Measurements from ENCODE around the gene ZBTB43. TPM values are rescaled to one million over a fixed set of nuclear protein-coding genes. Genes with fewer than 3 reads are reported as not detected.

ZBTB43 gene
- total RNA-seq: 30.2 TPM
- long read RNA-seq, full-length matches to known transcripts: 26 of 28 reads
- long read RNA-seq, partial matches to known transcripts: 1 of 28 reads
- long read RNA-seq, other reads (novel, unspliced or antisense): 1 of 28 reads

- Histone ChIP-seq H3K27me3 (ENCODE audit: low read depth) (no peaks in the 10 kb centered on the region), H3K27ac (peak within 1 kb of the TSS; percentile 92), H3K4me1 (peaks cover 40% of the 10 kb centered on the region), H3K36me3 (peaks cover 12% of the 10 kb centered on the region), H3K9me3 (no peaks in the 10 kb centered on the region), H3K4me3 (peak within 1 kb of the TSS; percentile 95)
- TF ChIP-seq CTCF (IDR thresholded peaks at IDR 0.05): no peak
- intact Hi-C loops (cut with DNase I): no loop called here
- DNase-seq: peak; percentile 98
- peak; percentile 97 to 98 for ATAC-seq
These were observed at the start of gene ZBTB43 for GRCh38 chr9:126804696-126805553. Gene ZBTB43, plus strand, starts transcription at chr9:126805040. Its CDS starts 27,470 bp downstream, at chr9:126832510.

GRCh38 chr9:126755317-126755875 is 49.4 kb upstream of the ZBTB43 start:
- no peak for DNase-seq
- TF ChIP-seq CTCF (IDR thresholded peaks at IDR 0.05): no peak
- H3K9me3 ChIP-seq: no peaks in the 10 kb centered on the region
- intact Hi-C loops (cut with DNase I): no loop called here
- ATAC-seq: no peak
- no peak overlapping the region for H3K27ac ChIP-seq
- H3K4me1 ChIP-seq: no peaks in the 10 kb centered on the region
- H3K4me3 ChIP-seq: no peak overlapping the region
- no peaks in the 10 kb centered on the region for H3K36me3 ChIP-seq
- peaks cover 9% of the 10 kb centered on the region for H3K27me3 ChIP-seq (ENCODE audit: low read depth)

GRCh38 chr9:126756238-126756637 is 48.6 kb upstream of the ZBTB43 start:
- ATAC-seq (no peak), DNase-seq (no peak)
- intact Hi-C loops (cut with DNase I): no loop called here
- Histone ChIP-seq H3K36me3 (no peaks in the 10 kb centered on the region), H3K9me3 (no peaks in the 10 kb centered on the region), H3K27me3 (ENCODE audit: low read depth) (peaks cover 4% of the 10 kb centered on the region), H3K4me1 (no peaks in the 10 kb centered on the region), H3K27ac (no peak overlapping the region), H3K4me3 (no peak overlapping the region)
- TF ChIP-seq CTCF (IDR thresholded peaks at IDR 0.05): no peak

GRCh38 chr9:126756876-126757415 is 47.9 kb upstream of the ZBTB43 start:
- intact Hi-C loops (cut with DNase I): no loop called here
- H3K4me1 ChIP-seq: no peaks in the 10 kb centered on the region
- H3K27me3 ChIP-seq (ENCODE audit: low read depth): no peaks in the 10 kb centered on the region
- DNase-seq (no peak), ATAC-seq (no peak)
- H3K27ac ChIP-seq: no peak overlapping the region
- no peak overlapping the region for H3K4me3 ChIP-seq
- H3K36me3 ChIP-seq: no peaks in the 10 kb centered on the region
- no peaks in the 10 kb centered on the region for H3K9me3 ChIP-seq
- no peak for TF ChIP-seq CTCF (IDR thresholded peaks at IDR 0.05)

GRCh38 chr9:126758916-126759585 is 45.8 kb upstream of the ZBTB43 start:
- intact Hi-C loops (cut with DNase I): no loop called here
- H3K4me1 ChIP-seq: no peaks in the 10 kb centered on the region
- no peak for ATAC-seq
- peaks cover 9% of the 10 kb centered on the region for H3K27me3 ChIP-seq (ENCODE audit: low read depth)
- DNase-seq: no peak
- H3K4me3 ChIP-seq: no peak overlapping the region
- no peaks in the 10 kb centered on the region for H3K36me3 ChIP-seq
- no peak for TF ChIP-seq CTCF (IDR thresholded peaks at IDR 0.05)
- no peak overlapping the region for H3K27ac ChIP-seq
- no peaks in the 10 kb centered on the region for H3K9me3 ChIP-seq

Data from lower lobe of right lung (tissue), 2 donors.